Colonic mucosa (tissue), 4 donors: ENCODE data around the gene PACS2. TPM values are rescaled to one million over a fixed set of nuclear protein-coding genes. Genes with fewer than 3 reads are reported as not detected.

Experiments
- DNase-seq: peaks from one replicate; pipeline ENCODE4 v3.0.0-alpha.2; 2020
- H3K27ac ChIP-seq: fragments of 200-600 bp; one replicate; pipeline ENCODE4 v1.8.0; 2021
- H3K27me3 ChIP-seq: fragments of 200-600 bp; one replicate; pipeline ENCODE4 v1.8.0; 2021
- H3K36me3 ChIP-seq: fragments of 200-600 bp; one replicate; pipeline ENCODE4 v1.8.0; 2021
- H3K4me1 ChIP-seq: fragments of 200-600 bp; one replicate; pipeline ENCODE4 v1.8.0; 2021; ENCODE audit warnings: mild to moderate bottlenecking
- H3K4me3 ChIP-seq: fragments of 200-600 bp; one replicate; pipeline ENCODE4 v1.8.0; 2021
- H3K9ac ChIP-seq, 2 donors: one replicate each; pipeline ENCODE4 v1.7.0; 2013; ENCODE audit warnings: control low read depth in 2 of 2, low read depth in 2 of 2, low read length in 2 of 2
- H3K9me3 ChIP-seq: fragments of 200-600 bp; one replicate; pipeline ENCODE4 v1.8.0; 2021
- intact Hi-C: fragments of 100-400 bp; cut with DNase I; formaldehyde crosslinking; loops from one replicate; pipeline ENCODE4 v1.14.1; 2022
- total RNA-seq, 2 donors: library from RNA; stranded (reverse); fragmentation: NEBNext Ultra II Directional in 1 of 2; extraction: Animal tissue kit (Norgen Biotek cat#: 25700) in 1 of 2; gene quantifications; one replicate each; pipeline ENCODE4 v1.2.1, GENCODE V29; 2021
- TF ChIP-seq, protein P1 (sequence below): fragments of 200-600 bp; IDR thresholded peaks from one replicate; pipeline ENCODE4 v1.8.0; 2022; ENCODE audit warnings: antibody characterized with exemption, mild to moderate bottlenecking
- donor health status: healthy.
- donor health status: DM: no; HTN: no; CAD: no.
- donor health status: DM: no; HTN: no; CAD: no.

The PACS2 gene
- total RNA-seq, 2 donors from 2014 or later, result 44.1 to 82.5 TPM

GRCh38 chr14:105305791-105306190 is 8.8 kb upstream of the PACS2 start:
- Histone ChIP-seq H3K9me3 (no peaks in the 10 kb centered on the region), H3K4me3 (no peak overlapping the region), H3K27ac (no peak overlapping the region), H3K36me3 (no peaks in the 10 kb centered on the region), H3K9ac (no peak overlapping the region), H3K27me3 (no peaks in the 10 kb centered on the region), H3K4me1 (no peaks in the 10 kb centered on the region)
- no peak for DNase-seq
- TF ChIP-seq, protein P1, sequence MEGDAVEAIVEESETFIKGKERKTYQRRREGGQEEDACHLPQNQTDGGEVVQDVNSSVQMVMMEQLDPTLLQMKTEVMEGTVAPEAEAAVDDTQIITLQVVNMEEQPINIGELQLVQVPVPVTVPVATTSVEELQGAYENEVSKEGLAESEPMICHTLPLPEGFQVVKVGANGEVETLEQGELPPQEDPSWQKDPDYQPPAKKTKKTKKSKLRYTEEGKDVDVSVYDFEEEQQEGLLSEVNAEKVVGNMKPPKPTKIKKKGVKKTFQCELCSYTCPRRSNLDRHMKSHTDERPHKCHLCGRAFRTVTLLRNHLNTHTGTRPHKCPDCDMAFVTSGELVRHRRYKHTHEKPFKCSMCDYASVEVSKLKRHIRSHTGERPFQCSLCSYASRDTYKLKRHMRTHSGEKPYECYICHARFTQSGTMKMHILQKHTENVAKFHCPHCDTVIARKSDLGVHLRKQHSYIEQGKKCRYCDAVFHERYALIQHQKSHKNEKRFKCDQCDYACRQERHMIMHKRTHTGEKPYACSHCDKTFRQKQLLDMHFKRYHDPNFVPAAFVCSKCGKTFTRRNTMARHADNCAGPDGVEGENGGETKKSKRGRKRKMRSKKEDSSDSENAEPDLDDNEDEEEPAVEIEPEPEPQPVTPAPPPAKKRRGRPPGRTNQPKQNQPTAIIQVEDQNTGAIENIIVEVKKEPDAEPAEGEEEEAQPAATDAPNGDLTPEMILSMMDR, result no peak
- intact Hi-C loops, result no loop called here

- intact Hi-C loops, result no loop called here
- H3K9me3 ChIP-seq, result no peaks in the 10 kb centered on the region
- TF ChIP-seq, protein P1, result no peak
- H3K4me3 ChIP-seq, result no peak overlapping the region
- no peaks in the 10 kb centered on the region for H3K27me3 ChIP-seq
- H3K27ac ChIP-seq, result no peak overlapping the region
- no peaks in the 10 kb centered on the region for H3K36me3 ChIP-seq
- no peaks in the 10 kb centered on the region for H3K4me1 ChIP-seq
- no peak overlapping the region for H3K9ac ChIP-seq
- no peak for DNase-seq
Observed at GRCh38 chr14:105307052-105307727, 7.4 kb upstream of the PACS2 start.

DNA sequence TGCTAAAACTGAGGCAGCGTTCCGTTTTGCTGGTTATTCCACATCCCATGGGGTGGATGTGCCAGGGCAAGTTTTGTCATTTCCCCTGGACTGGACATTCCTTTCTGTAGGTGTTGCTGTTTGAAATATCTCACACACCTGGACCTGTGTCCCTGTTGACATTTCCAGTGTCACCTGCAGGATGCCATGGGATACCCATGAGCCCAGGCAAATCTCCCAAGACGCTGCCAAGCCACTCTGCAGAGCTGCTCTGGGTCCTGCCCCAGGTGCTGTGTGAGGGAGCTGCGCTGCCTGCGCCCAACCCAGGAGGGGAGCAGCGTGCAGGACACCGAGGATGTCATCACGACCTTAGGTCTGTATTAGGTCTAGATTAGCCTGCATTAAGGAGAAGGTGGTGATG is 5.2 kb upstream of the PACS2 start:
- Histone ChIP-seq H3K9ac (no peak overlapping the region), H3K4me3 (no peak overlapping the region), H3K27me3 (no peaks in the 10 kb centered on the region), H3K27ac (no peak overlapping the region), H3K4me1 (no peaks in the 10 kb centered on the region), H3K9me3 (no peaks in the 10 kb centered on the region), H3K36me3 (no peaks in the 10 kb centered on the region)
- TF ChIP-seq, protein P1, result no peak
- no peak for DNase-seq
- intact Hi-C loops, result no loop called here

DNA sequence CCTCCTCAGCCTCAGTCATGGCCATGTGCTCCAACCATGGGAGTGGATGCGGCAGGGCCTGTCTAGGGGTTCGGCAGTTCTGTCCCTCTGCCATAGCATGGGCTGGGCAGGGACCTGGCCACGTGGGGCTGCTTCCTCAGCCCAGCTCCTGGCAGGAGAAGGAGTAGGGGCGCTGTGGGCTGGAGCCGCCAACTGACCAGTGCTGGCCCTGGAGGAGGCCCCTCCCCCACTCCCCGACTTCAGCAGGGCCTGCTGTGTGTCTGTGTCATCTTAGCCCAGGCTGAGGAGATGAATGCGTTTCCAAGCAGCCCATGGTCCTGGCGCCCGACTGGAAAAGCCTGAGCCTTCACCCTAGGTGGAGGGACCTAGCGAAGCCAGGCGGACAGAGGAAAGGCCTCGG is 2.7 kb upstream of the PACS2 start:
- TF ChIP-seq, protein P1, result no peak
- H3K27ac ChIP-seq, result no peak overlapping the region
- DNase-seq, result no peak
- H3K4me3 ChIP-seq, result no peak overlapping the region
- H3K4me1 ChIP-seq, result peaks cover 6% of the 10 kb centered on the region
- no peaks in the 10 kb centered on the region for H3K9me3 ChIP-seq
- no peaks in the 10 kb centered on the region for H3K36me3 ChIP-seq
- no peak overlapping the region for H3K9ac ChIP-seq
- H3K27me3 ChIP-seq, result no peaks in the 10 kb centered on the region
- intact Hi-C loops, result no loop called here

DNA sequence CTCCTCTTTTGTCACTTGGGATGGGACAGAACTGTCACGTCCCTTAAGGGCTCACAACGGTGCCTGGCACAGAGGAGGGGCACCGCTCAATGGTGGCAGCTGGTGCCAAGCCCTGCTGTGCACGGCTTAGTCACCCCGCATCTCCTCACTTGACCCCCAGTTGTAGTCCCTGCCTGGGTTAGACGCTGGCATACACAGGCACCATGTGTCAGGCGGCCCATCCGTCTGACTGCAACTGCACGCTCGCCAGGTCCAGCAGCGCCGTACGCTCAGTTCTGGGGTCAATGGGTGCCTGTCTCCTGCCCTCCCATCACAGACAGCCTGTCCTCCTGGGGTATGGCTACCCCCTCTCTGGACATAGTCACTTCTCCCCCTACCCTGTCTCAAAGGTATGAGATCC is 1.6 kb upstream of the PACS2 start:
- no peak for DNase-seq
- Histone ChIP-seq H3K36me3 (no peaks in the 10 kb centered on the region), H3K4me1 (peaks cover 6% of the 10 kb centered on the region), H3K9ac (no peak overlapping the region), H3K27me3 (no peaks in the 10 kb centered on the region), H3K9me3 (no peaks in the 10 kb centered on the region), H3K27ac (no peak overlapping the region), H3K4me3 (no peak overlapping the region)
- intact Hi-C loops, result no loop called here
- TF ChIP-seq, protein P1, result no peak
